Adipocyte (in vitro differentiated cells): Measurements from ENCODE around the gene MCCD1.
"Not testable (repeated sequence)": the region's sequence is repeated elsewhere in the genome, so short reads cannot be mapped to it uniquely, and the experiment has no call there.

Experiments used
- DNase-seq: peaks from one replicate; pipeline ENCODE4 v3.0.0-alpha.2; 2015; ENCODE audit warnings: low read depth
- H3K27me3 ChIP-seq: replicated peaks from 2 replicates; pipeline ENCODE4 v1.7.0; 2013; ENCODE audit warnings: mild to moderate bottlenecking, low read length, moderate library complexity; ENCODE audit not compliant: control insufficient read depth, insufficient read depth
- H3K36me3 ChIP-seq: 2 replicates; pipeline ENCODE4 v1.7.0; 2013; ENCODE audit warnings: low read length, mild to moderate bottlenecking, moderate library complexity; ENCODE audit not compliant: control insufficient read depth, insufficient read depth, severe bottlenecking
- H3K4me1 ChIP-seq: 2 replicates; pipeline ENCODE4 v1.7.0; 2013; ENCODE audit warnings: mild to moderate bottlenecking, low read length, moderate library complexity; ENCODE audit not compliant: control insufficient read depth, insufficient read depth
- H3K4me3 ChIP-seq: 2 replicates; pipeline ENCODE4 v1.7.0; 2013; ENCODE audit warnings: mild to moderate bottlenecking, low read length, moderate library complexity
- H3K9ac ChIP-seq: 2 replicates; pipeline ENCODE4 v1.7.0; 2013; ENCODE audit warnings: mild to moderate bottlenecking, low read length, moderate library complexity
- H3K9me3 ChIP-seq: 2 replicates; pipeline ENCODE4 v1.7.0; 2013; ENCODE audit warnings: mild to moderate bottlenecking, low read length, moderate library complexity; ENCODE audit not compliant: control insufficient read depth

MCCD1 gene

DNA sequence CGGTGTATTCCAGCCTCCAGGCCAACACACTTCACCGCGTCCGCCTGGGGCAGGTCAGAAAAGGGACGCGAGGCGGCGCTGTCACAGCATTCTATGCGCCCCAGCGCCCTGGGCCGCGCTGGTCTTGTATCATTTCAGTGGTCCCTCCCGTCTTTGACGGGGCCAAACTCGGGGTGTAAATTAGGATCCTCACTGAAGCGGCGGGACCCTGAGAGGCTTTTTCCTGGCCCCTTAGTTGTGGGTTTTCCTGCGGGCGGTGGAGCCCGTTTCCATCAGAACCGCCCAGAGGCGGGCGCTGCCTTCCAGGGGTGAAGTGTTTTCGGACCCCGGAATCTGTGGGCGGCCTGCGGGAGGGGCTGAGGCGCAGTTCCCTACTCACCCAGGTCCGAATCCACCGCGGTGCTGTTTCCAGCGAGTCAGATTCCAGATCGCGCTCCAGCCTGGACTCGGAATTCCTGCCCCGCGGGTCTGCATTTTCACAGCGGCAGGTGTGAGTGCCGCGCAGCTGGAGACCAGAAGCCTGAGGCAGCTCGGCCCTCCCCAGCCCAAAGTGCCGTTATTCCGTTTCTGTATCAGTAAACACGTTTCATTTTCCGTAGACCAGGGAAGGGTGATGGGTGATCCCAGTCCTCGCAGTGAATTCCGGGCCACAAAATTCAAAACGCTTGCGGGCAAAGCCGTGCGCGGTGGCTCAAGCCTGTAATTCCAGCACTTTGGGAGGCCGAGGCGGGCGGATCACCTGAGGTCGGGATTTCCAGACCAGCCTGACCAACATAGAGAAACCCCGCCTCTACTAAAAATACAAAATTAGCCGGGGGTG is 34.7 kb upstream of the MCCD1 start:
- Histone ChIP-seq H3K27me3 (no peaks in the 10 kb centered on the region), H3K4me1 (peaks cover 27% of the 10 kb centered on the region), H3K36me3 (no peaks in the 10 kb centered on the region), H3K4me3 (peak overlapping the region; percentile 95), H3K9ac (peak overlapping the region; percentile 91), H3K9me3 (no peaks in the 10 kb centered on the region)
- DNase-seq, result peak; percentile 95

- H3K9me3 ChIP-seq, result no peaks in the 10 kb centered on the region
- peak overlapping the region; percentile 91 for H3K9ac ChIP-seq
- peak; percentile 61 for DNase-seq
- H3K4me3 ChIP-seq, result peak overlapping the region; percentile 95
- no peaks in the 10 kb centered on the region for H3K27me3 ChIP-seq
- H3K4me1 ChIP-seq, result peaks cover 27% of the 10 kb centered on the region
- H3K36me3 ChIP-seq, result no peaks in the 10 kb centered on the region
Measured at GRCh38 chr6:31495580-31495979, 33.2 kb upstream of the MCCD1 start.

- not testable (repeated sequence) for H3K36me3 ChIP-seq, H3K27me3 ChIP-seq, DNase-seq, H3K9me3 ChIP-seq
- H3K9ac ChIP-seq, result peak overlapping the region; percentile 72
- H3K4me1 ChIP-seq, result peaks cover 27% of the 10 kb centered on the region
- H3K4me3 ChIP-seq, result peak overlapping the region; percentile 84
Measured at GRCh38 chr6:31496826-31497225, 31.9 kb upstream of the MCCD1 start.

- no peaks in the 10 kb centered on the region for H3K9me3 ChIP-seq
- peak within 1 kb of the TSS; percentile 72 for H3K9ac ChIP-seq
- no peaks in the 10 kb centered on the region for H3K36me3 ChIP-seq
- peak; percentile 89 for DNase-seq
- peaks cover 27% of the 10 kb centered on the region for H3K4me1 ChIP-seq
- H3K27me3 ChIP-seq, result no peaks in the 10 kb centered on the region
- peak within 1 kb of the TSS; percentile 84 for H3K4me3 ChIP-seq
Measured at GRCh38 chr6:31497531-31498476, 31.0 kb upstream of the MCCD1 start, which contains the start of gene MICB. Gene MICB, plus strand, starts transcription at chr6:31498145. Its CDS starts 49 bp downstream, at chr6:31498194.

DNA sequence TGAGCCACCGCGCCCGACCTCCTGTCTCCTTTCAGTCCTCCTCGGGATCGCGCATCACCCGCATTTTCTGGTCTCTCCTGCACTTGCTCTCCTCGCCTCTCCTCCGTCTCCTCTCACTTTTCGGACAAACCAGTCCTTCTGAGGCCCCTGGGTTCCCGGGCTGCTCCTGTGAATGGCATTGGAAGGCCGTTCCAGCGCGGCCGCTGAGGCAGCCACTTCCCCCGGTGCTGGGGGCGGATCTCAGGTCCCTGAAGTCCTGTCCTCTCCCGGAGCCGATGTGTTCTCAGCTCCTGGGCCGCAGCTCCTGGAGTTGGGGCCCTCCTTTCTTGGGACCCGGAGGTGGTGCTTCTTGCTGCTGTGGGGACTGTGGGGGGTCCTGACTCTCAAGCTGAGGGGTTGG is 30.0 kb upstream of the MCCD1 start:
- no peaks in the 10 kb centered on the region for H3K27me3 ChIP-seq
- peak; percentile 31 for DNase-seq

DNA sequence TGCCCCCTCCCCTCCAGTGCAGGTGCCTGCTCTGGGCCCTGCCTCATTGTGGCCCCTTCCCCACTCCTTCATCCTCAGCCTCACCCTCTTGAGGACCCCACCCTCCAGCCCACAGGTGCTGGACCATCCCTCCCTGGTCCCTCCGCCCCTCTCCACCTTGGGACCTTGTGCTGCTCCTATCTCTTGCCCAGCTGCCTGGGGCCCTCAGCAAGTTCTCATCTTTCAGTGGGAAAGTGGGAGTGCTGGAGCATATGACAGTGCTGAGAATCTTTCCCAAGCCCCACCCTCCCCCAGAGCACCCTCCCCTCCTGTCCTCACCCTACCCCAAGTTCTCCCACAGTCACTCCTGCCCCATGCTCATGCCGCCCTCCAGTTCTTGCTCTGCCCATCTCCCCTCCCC is 29.1 kb upstream of the MCCD1 start:
- H3K4me1 ChIP-seq, result peaks cover 29% of the 10 kb centered on the region
- not testable (repeated sequence) for H3K4me3 ChIP-seq, H3K9ac ChIP-seq, DNase-seq, H3K9me3 ChIP-seq, H3K36me3 ChIP-seq, H3K27me3 ChIP-seq

More for the DNA sequence above, 30.0 kb upstream of the MCCD1 start:
- peak overlapping the region; percentile 25 for H3K9ac ChIP-seq
- no peaks in the 10 kb centered on the region for H3K9me3 ChIP-seq
- no peaks in the 10 kb centered on the region for H3K36me3 ChIP-seq
- H3K4me3 ChIP-seq, result peak overlapping the region; percentile 84
- peaks cover 29% of the 10 kb centered on the region for H3K4me1 ChIP-seq

DNA sequence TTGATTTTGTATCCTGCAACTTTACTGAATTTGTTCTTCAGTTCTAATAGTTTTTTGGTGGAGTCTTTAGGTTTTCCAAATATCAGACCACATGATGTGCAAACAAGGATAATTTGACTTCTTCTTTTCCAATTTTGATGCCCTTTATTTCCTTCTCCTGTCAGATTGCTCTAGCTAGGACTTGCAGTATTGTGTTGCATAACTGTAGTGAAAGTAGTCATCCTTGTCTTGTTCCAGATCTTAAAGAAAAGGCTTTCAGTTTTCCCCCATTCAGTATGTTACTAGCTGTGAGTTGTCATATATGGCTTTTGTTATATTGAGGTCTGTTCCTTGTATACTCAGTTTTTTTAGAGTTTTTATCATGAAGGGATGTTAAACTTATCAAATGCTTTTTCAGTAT is 26.2 kb upstream of the MCCD1 start:
- DNase-seq, result peak; percentile 33
- Histone ChIP-seq H3K9me3 (no peaks in the 10 kb centered on the region), H3K36me3 (peaks cover 9% of the 10 kb centered on the region), H3K9ac (no peak overlapping the region), H3K27me3 (no peaks in the 10 kb centered on the region), H3K4me3 (no peak overlapping the region), H3K4me1 (peaks cover 7% of the 10 kb centered on the region)

- H3K4me3 ChIP-seq, H3K4me1 ChIP-seq, H3K27me3 ChIP-seq, DNase-seq, H3K9ac ChIP-seq, H3K9me3 ChIP-seq: not testable (repeated sequence)
- peaks cover 26% of the 10 kb centered on the region for H3K36me3 ChIP-seq
Measured at GRCh38 chr6:31509036-31509435, 19.7 kb upstream of the MCCD1 start.

DNA sequence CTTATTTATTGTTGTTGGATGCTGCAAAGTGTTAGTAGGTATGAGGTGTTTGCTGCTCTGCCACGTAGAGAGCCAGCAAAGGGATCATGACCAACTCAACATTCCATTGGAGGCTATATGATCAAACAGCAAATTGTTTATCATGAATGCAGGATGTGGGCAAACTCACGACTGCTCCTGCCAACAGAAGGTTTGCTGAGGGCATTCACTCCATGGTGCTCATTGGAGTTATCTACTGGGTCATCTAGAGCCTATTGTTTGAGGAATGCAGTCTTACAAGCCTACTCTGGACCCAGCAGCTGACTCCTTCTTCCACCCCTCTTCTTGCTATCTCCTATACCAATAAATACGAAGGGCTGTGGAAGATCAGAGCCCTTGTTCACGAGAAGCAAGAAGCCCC is 18.8 kb upstream of the MCCD1 start:
- Histone ChIP-seq H3K36me3 (peaks cover 26% of the 10 kb centered on the region), H3K27me3 (no peaks in the 10 kb centered on the region), H3K4me3 (no peak overlapping the region), H3K9me3 (no peaks in the 10 kb centered on the region), H3K9ac (no peak overlapping the region), H3K4me1 (peaks cover 6% of the 10 kb centered on the region)
- DNase-seq, result no peak

DNA sequence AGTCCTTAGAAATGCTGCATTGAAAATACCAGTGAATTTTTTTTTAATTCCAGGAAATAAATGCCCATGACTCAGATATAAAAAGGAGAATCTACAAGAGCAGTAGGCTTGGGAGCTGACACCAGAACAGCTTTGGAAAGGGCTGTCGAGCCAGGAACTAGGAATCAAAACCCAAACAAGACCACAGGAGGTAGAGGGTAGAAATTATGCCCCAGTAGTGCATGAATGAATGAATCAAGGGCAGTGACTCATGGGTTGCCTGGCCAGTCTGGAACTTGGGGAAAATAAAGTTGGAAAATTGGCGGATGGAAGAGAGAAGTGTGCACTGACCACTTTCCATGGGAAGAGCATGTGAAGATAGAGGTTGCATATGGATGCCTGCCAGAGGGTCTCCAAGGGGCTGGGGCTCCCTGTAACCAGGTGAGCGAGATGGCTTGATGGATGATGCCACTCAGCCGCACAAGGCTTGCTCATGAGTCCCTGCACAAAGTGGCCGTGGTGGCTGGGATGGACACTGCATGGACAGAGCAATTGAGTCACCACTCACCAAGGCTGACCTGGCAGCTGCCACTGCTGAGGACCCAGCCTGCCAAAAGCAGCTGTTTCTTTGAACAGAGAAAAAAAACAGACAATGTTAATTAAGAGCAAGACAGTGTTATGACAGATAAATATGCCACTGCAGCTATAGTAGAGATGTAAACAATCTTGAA is 15.2 kb upstream of the MCCD1 start:
- DNase-seq, result no peak
- Histone ChIP-seq H3K4me3 (no peak overlapping the region), H3K9me3 (no peaks in the 10 kb centered on the region), H3K4me1 (peaks cover 20% of the 10 kb centered on the region), H3K9ac (no peak overlapping the region), H3K36me3 (peaks cover 13% of the 10 kb centered on the region), H3K27me3 (no peaks in the 10 kb centered on the region)

DNA sequence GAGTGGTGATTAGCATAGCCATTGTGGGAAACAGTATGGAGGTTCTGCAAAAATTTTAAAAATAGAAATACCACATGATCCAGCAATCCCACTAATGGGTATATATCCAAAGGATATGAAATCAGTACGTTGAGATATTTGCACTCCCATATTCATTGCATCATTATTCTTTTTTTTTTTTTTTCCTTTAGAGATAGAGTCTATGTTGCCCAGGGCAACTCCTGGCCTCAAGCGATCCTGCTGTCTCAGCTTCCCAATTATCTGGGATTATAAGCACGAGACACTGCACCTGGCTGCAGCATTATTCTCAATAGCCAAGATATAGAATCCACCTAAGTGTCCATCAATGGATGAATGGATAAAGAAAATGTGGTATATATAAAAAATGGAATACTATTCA is 6.9 kb upstream of the MCCD1 start:
- Histone ChIP-seq H3K4me1 (peaks cover 16% of the 10 kb centered on the region), H3K4me3 (no peak overlapping the region), H3K27me3 (no peaks in the 10 kb centered on the region), H3K9ac (no peak overlapping the region), H3K9me3 (no peaks in the 10 kb centered on the region), H3K36me3 (no peaks in the 10 kb centered on the region)
- DNase-seq, result no peak
